Neural progenitor cell (in vitro differentiated cells): ENCODE measurements around the gene PCDH8. TPM values are rescaled to one million over a fixed set of nuclear protein-coding genes. Genes with fewer than 3 reads are reported as not detected.
"Not testable (repeated sequence)": the region's sequence is repeated elsewhere in the genome, so short reads cannot be mapped to it uniquely, and the experiment has no call there.

Source experiments
- DNase-seq: peaks from one replicate; pipeline ENCODE4 v3.0.0-alpha.2; 2016; ENCODE audit warnings: low spot score
- H2AFZ ChIP-seq: fragments of 200-600 bp; sonication (generic); replicated peaks from 2 replicates; pipeline ENCODE4 v1.6.1; 2016; ENCODE audit warnings: antibody characterized with exemption
- H3F3A ChIP-seq: fragments of 200-600 bp; sonication (generic); 2 replicates; pipeline ENCODE4 v1.6.1; 2016; ENCODE audit warnings: antibody characterized with exemption, low read depth
- H3K27ac ChIP-seq: fragments of 200-600 bp; sonication (generic); 2 replicates; pipeline ENCODE4 v1.5.1; 2016; ENCODE audit warnings: mild to moderate bottlenecking
- H3K27me3 ChIP-seq: fragments of 200-600 bp; sonication (generic); 2 replicates; pipeline ENCODE4 v1.6.1; 2016; ENCODE audit warnings: mild to moderate bottlenecking, moderate library complexity
- H3K36me3 ChIP-seq: fragments of 200-600 bp; sonication (generic); 2 replicates; pipeline ENCODE4 v1.5.1; 2016
- H3K4me1 ChIP-seq: fragments of 200-600 bp; sonication (generic); 2 replicates; pipeline ENCODE4 v1.6.1; 2016; ENCODE audit warnings: mixed run types
- H3K4me2 ChIP-seq: fragments of 200-600 bp; sonication (generic); 2 replicates; pipeline ENCODE4 v1.6.1; 2016
- H3K4me3 ChIP-seq: fragments of 200-600 bp; sonication (generic); 2 replicates; pipeline ENCODE4 v1.5.1; 2016
- H3K79me2 ChIP-seq: fragments of 200-600 bp; sonication (generic); 2 replicates; pipeline ENCODE4 v1.6.1; 2016; ENCODE audit warnings: low read depth
- H3K9ac ChIP-seq: fragments of 200-600 bp; sonication (generic); 2 replicates; pipeline ENCODE4 v1.6.1; 2016
- H3K9me3 ChIP-seq: fragments of 200-600 bp; sonication (generic); 2 replicates; pipeline ENCODE4 v1.5.1; 2016; ENCODE audit warnings: low read depth
- H4K20me1 ChIP-seq: fragments of 200-600 bp; sonication (generic); 2 replicates; pipeline ENCODE4 v1.6.1; 2016; ENCODE audit warnings: low read depth
- H3K27ac Mint-ChIP-seq: 3 replicates; pipeline ENCODE4 v1.8.0; 2021; ENCODE audit warnings: mixed read lengths
- H3K27me3 Mint-ChIP-seq: 2 replicates; pipeline ENCODE4 v1.8.0; 2022; ENCODE audit warnings: low read depth, mild to moderate bottlenecking, inconsistent platforms, moderate library complexity, mixed read lengths; ENCODE audit not compliant: insufficient read depth
- H3K36me3 Mint-ChIP-seq: 3 replicates; pipeline ENCODE4 v1.8.0; 2021; ENCODE audit warnings: mixed read lengths
- H3K4me1 Mint-ChIP-seq: 3 replicates; pipeline ENCODE4 v1.8.0; 2021; ENCODE audit warnings: mixed read lengths
- H3K4me3 Mint-ChIP-seq: 3 replicates; pipeline ENCODE4 v1.8.0; 2021; ENCODE audit warnings: mild to moderate bottlenecking, moderate library complexity, mixed read lengths
- H3K9me3 Mint-ChIP-seq: 3 replicates; pipeline ENCODE4 v1.8.0; 2020; ENCODE audit warnings: mixed read lengths
- EZH2 ChIP-seq: fragments of 200-600 bp; sonication (generic); IDR thresholded peaks from 2 replicates; pipeline ENCODE4 v1.6.1; 2017; ENCODE audit warnings: antibody characterized with exemption, mild to moderate bottlenecking, moderate library complexity
- EZH2phosphoT487 ChIP-seq: fragments of 200-600 bp; sonication (generic); IDR thresholded peaks from 2 replicates; pipeline ENCODE4 v1.6.1; 2017; ENCODE audit warnings: antibody characterized with exemption
- total RNA-seq: library from RNA; depleted of rRNA; stranded (reverse); fragments of >200 nt; gene quantifications from 2 replicates; pipeline ENCODE4 v1.2.3, GENCODE V29; 2015; ENCODE audit warnings: low replicate concordance
- TF ChIP-seq, protein P1 (sequence below): fragments of 200-600 bp; sonication (generic); IDR thresholded peaks from 2 replicates; pipeline ENCODE4 v1.5.1; 2017; ENCODE audit warnings: antibody characterized with exemption, mild to moderate bottlenecking

The PCDH8 gene
- total RNA-seq, 1 donor from 2014 or later: 0.52 TPM

- no peaks in the 10 kb centered on the region for H3K36me3 Mint-ChIP-seq
- no peaks in the 10 kb centered on the region for H4K20me1 ChIP-seq
- H3F3A ChIP-seq: peaks cover 8% of the 10 kb centered on the region
- no peaks in the 10 kb centered on the region for H3K79me2 ChIP-seq
- TF ChIP-seq EZH2 (no peak), EZH2phosphoT487 (no peak)
- TF ChIP-seq, protein P1, sequence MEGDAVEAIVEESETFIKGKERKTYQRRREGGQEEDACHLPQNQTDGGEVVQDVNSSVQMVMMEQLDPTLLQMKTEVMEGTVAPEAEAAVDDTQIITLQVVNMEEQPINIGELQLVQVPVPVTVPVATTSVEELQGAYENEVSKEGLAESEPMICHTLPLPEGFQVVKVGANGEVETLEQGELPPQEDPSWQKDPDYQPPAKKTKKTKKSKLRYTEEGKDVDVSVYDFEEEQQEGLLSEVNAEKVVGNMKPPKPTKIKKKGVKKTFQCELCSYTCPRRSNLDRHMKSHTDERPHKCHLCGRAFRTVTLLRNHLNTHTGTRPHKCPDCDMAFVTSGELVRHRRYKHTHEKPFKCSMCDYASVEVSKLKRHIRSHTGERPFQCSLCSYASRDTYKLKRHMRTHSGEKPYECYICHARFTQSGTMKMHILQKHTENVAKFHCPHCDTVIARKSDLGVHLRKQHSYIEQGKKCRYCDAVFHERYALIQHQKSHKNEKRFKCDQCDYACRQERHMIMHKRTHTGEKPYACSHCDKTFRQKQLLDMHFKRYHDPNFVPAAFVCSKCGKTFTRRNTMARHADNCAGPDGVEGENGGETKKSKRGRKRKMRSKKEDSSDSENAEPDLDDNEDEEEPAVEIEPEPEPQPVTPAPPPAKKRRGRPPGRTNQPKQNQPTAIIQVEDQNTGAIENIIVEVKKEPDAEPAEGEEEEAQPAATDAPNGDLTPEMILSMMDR: no peak
- H3K4me1 ChIP-seq: peaks cover 28% of the 10 kb centered on the region
- no peaks in the 10 kb centered on the region for H3K27me3 ChIP-seq
- H3K9me3 Mint-ChIP-seq: no peaks in the 10 kb centered on the region
- no peak overlapping the region for H3K4me3 Mint-ChIP-seq
- H3K4me1 Mint-ChIP-seq: peaks cover 21% of the 10 kb centered on the region
- no peak overlapping the region for H3K4me2 ChIP-seq
- peak overlapping the region; percentile 61 for H3K27ac Mint-ChIP-seq
- peaks cover 13% of the 10 kb centered on the region for H3K27me3 Mint-ChIP-seq
- no peak overlapping the region for H3K4me3 ChIP-seq
- no peak overlapping the region for H3K27ac ChIP-seq
- H3K9me3 ChIP-seq: no peaks in the 10 kb centered on the region
- no peak overlapping the region for H3K9ac ChIP-seq
- H3K36me3 ChIP-seq: no peaks in the 10 kb centered on the region
- DNase-seq: no peak
- peak overlapping the region; percentile 18 for H2AFZ ChIP-seq
These were observed 16.1 kb downstream of the PCDH8 start for GRCh38 chr13:52832313-52832712.

DNA sequence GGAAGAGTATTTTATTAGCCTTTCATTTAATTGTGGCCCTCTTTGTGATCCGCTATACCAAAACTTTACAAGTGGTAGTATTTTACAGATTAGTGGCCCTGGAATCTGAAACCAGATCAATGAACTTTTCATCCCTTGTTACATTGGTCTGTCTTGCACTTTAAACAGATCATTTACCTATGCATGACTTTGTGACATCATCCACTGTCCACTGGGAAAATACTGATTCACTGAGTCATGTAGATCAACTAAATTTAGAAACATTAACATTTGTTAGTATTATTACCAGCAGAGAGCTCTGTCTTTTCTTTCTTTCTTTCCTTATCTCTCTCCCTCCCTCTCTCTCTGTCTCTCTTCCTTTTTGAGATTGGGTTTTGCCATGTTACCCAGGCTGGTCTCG, 17.5 kb downstream of the PCDH8 start:
- no peak for DNase-seq
- Histone ChIP-seq H3K27me3 (no peaks in the 10 kb centered on the region), H3K27ac (no peak overlapping the region), H3F3A (peaks cover 8% of the 10 kb centered on the region), H3K9ac (no peak overlapping the region), H3K36me3 (no peaks in the 10 kb centered on the region), H3K9me3 (no peaks in the 10 kb centered on the region), H3K4me2 (no peak overlapping the region), H2AFZ (no peak overlapping the region), H3K4me1 (peaks cover 28% of the 10 kb centered on the region), H3K4me3 (no peak overlapping the region), H3K79me2 (no peaks in the 10 kb centered on the region), H4K20me1 (no peaks in the 10 kb centered on the region)
- no peak for TF ChIP-seq EZH2phosphoT487
- TF ChIP-seq EZH2: no peak
- TF ChIP-seq, protein P1: no peak
- no peak overlapping the region for H3K4me3 Mint-ChIP-seq
- H3K27ac Mint-ChIP-seq: no peak overlapping the region
- H3K27me3 Mint-ChIP-seq: peaks cover 13% of the 10 kb centered on the region
- H3K4me1 Mint-ChIP-seq: peaks cover 21% of the 10 kb centered on the region
- H3K9me3 Mint-ChIP-seq: peaks cover 6% of the 10 kb centered on the region
- H3K36me3 Mint-ChIP-seq: no peaks in the 10 kb centered on the region

DNA sequence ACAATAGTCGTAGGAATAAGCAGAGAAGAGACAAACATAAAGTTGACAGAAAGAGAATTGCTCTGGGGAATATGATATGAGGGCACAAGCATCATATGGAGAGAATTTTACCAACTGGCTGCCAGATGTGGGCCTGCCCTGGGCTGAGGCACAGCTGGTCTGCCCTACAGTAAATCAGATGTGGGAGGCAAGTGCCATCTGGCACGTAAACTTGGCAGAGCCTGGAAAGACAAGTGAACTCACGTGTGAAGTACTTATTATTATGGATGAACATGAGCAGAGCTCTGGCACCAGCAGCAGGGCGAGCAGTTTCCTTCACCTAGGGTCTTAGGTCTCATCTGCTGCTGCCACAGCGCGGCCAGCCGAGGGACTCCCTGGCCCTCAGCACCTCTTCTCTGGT, 20.6 kb downstream of the PCDH8 start:
- H4K20me1 ChIP-seq: no peaks in the 10 kb centered on the region
- Mint-ChIP-seq H3K36me3 (no peaks in the 10 kb centered on the region), H3K4me1 (peaks cover 8% of the 10 kb centered on the region), H3K27ac (no peak overlapping the region), H3K9me3 (peaks cover 10% of the 10 kb centered on the region), H3K4me3 (no peak overlapping the region), H3K27me3 (peaks cover 5% of the 10 kb centered on the region)
- H2AFZ ChIP-seq: no peak overlapping the region
- no peak overlapping the region for H3K4me3 ChIP-seq
- H3K4me2 ChIP-seq: no peak overlapping the region
- no peak overlapping the region for H3K9ac ChIP-seq
- H3K27ac ChIP-seq: no peak overlapping the region
- no peaks in the 10 kb centered on the region for H3K27me3 ChIP-seq
- no peaks in the 10 kb centered on the region for H3K36me3 ChIP-seq
- no peaks in the 10 kb centered on the region for H3F3A ChIP-seq
- no peaks in the 10 kb centered on the region for H3K9me3 ChIP-seq
- TF ChIP-seq, protein P1: no peak
- no peak for TF ChIP-seq EZH2
- TF ChIP-seq EZH2phosphoT487: no peak
- no peaks in the 10 kb centered on the region for H3K79me2 ChIP-seq
- no peak for DNase-seq
- H3K4me1 ChIP-seq: peaks cover 5% of the 10 kb centered on the region

DNA sequence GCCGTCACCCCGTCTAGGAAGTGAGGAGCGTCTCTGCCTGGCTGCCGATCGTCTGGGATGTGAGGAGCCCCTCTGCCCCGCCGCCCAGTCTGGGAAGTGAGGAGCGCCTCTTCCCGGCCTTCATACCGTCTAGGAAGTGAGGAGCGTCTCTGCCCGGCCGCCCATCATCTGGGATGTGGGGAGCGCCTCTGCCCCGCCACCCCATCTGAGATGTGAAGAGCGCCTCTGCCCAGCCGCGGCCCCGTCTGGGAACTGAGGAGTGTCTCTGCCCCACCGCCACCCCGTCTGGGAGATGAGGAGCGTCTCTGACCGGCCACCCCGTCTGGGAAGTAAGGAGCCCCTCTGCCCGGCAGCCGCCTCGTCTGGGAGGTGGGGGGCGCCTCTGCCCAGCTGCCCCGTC, 30.6 kb downstream of the PCDH8 start:
- H2AFZ ChIP-seq, H3K27me3 ChIP-seq, H3K4me3 Mint-ChIP-seq, DNase-seq, H3K4me2 ChIP-seq, H3K79me2 ChIP-seq, H3K4me1 Mint-ChIP-seq, H3K9me3 ChIP-seq, H4K20me1 ChIP-seq, H3F3A ChIP-seq, H3K27ac ChIP-seq, H3K4me3 ChIP-seq, H3K27me3 Mint-ChIP-seq, H3K36me3 Mint-ChIP-seq, H3K27ac Mint-ChIP-seq, H3K9ac ChIP-seq, H3K4me1 ChIP-seq, H3K36me3 ChIP-seq: not testable (repeated sequence)
- H3K9me3 Mint-ChIP-seq: peaks cover 19% of the 10 kb centered on the region
